Nucleus accumbens (tissue), 56 donors: ENCODE results near the gene DENND4C.
"Not testable (repeated sequence)": the region's sequence is repeated elsewhere in the genome, so short reads cannot be mapped to it uniquely, and the experiment has no call there.

Experiments used
- DNase-seq, 56 donors: peaks; one replicate each; lab custom pipeline; 2025; lab: John Stamatoyannopoulos, UW

Gene DENND4C

DNA sequence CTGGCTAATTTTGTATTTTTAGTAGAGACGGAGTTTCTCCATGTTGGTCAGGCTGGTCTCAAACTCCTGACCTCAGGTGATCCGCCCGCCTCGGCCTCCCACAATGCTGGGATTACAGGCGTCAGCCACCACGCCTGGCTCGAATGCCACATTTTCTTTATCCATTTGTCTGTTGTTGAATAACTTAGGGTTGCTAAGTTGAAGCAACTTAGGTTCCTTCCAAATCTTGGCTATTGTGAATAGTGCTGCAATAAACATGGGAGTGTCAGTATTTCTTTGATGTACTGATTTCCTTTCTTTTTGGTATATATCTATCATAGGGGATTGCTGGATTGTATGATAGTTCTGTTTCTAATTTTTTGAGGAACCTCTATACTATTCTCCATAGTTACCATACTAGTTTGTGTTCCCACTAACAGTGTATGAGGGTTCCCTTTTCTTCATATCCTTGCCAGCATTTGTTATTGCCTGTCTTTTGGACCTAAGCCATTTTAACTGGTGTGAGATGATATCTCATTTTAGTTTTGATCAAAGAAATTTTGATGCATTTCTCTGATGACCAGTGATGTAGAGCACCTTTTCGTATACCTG is 29.3 kb downstream of the DENND4C start:
- DNase-seq = not testable (repeated sequence)

DNA sequence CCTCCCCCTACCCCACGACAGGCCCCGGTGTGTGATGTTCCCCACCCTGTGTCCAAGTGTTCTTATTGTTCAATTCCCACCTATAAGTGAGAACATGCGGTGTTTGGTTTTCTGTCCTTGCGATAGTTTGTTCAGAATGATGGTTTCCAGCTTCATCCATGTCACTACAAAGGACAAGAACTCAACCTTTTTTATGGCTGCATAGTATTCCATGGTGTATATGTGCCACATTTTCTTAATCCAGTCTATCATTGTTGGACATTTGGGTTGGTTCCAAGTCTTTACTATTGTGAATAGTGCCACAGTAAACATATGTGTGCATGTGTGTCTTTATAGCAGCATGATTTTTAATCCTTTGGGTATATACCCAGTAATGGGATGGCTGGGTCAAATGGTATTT is 35.1 kb downstream of the DENND4C start:
- DNase-seq = not testable (repeated sequence)

DNA sequence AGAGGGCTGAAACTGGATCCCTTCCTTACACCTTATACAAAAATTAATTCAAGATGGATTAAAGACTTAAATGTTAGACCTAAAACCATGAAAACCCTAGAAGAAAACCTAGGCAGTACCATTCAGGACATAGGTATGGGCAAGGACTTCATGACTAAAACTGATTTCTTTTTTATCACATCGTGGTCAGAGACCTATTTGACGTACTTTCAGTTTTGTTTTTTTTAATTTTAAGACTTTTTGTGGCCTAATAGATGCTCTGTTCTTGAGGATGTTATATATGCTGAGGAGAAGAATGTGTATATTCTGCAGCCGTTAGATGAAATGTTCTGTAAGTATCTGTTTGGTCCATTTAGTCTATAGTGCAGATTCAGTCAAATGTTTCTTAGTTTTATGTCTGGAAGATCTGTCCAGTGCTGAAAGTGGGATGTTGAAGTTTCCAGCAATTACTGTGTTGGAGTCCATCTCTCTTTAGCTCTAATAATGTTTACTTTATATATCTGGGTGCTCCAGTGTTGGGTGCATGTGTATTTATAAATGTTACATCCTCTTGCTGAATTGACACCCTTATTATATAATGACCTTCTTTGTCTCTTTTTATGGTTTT is 36.4 kb downstream of the DENND4C start:
- not testable (repeated sequence) for DNase-seq

DNA sequence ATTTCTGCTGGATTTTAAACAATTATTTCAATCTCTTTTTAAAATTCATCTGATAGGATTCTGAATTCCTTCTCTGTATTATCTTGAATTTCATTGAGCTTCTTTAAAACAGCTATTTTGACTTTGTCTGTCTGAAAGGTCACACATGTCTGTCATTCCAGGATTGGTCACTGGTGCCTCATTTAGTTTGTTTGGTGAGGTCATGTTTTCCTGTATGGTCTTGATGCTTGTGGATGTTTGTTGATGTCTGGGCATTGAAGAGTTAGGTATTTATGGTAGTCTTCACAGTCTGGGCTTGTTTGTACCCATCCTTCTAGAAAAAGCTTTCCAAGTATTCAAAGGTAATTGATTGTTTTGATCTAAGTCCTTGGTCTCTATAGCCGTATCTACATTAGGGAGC is 39.1 kb downstream of the DENND4C start:
- no peak for DNase-seq

DNA sequence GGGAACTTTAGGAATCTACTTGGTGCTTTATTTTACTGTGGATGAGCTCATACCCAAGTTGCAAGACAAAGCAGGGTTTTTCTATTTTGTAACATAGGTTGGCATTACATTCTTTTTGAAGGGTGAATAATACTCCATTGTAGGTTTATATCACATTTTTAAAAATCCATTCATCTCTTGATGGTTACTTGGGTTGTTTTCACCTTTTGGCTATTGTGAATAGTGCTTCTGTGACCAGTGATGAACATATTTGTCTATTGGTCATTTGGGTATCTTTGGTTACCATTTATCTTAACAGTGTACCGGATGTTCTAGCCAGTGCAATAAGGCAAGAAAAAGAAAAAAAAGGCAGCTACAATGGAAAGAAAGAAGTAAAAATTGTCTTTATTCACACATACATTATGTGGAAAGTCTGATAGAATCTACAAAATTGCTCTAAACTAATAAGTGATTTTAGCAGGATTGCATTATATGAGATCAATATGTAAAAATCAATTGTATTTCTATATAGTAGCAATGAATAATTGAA is 40.0 kb downstream of the DENND4C start:
- no peak for DNase-seq

DNA sequence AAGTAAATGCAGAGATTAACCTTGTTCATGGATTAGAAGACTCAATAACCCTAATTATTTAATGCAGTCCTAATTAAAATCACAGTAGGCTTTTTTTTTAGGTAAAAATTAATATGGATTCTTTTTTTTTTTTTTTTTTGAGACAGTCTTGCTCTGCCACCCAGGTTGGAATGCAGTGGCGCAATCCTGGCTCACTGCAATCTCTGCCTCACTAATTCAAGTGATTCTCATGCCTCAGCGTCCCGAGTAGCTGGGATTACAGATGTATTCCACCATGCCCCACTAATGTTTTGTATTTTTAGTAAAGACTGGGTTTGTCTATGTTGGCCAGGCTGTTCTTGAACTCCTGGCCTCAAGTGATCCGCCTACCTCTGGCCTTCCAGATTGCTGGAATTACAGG is 40.6 kb downstream of the DENND4C start:
- DNase-seq = no peak

DNA sequence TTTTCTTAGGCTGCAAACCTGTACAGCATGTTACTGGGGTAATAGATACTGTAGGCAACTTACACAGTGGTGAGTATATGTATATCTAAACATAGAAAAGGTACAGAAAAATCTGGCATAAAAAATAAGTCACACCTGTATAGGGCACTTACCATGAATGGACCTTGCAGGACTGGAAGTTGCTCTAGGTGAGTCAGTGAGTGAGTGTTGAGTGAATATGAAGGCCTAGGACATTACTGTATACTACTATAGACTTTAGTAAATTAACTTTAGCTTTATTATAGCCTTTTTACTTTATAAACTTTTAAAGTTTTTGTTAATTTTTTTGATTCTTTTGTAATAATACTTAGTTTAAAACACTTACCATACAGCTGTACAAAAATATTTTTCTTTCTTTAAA is 51.3 kb downstream of the DENND4C start:
- DNase-seq = no peak

DNA sequence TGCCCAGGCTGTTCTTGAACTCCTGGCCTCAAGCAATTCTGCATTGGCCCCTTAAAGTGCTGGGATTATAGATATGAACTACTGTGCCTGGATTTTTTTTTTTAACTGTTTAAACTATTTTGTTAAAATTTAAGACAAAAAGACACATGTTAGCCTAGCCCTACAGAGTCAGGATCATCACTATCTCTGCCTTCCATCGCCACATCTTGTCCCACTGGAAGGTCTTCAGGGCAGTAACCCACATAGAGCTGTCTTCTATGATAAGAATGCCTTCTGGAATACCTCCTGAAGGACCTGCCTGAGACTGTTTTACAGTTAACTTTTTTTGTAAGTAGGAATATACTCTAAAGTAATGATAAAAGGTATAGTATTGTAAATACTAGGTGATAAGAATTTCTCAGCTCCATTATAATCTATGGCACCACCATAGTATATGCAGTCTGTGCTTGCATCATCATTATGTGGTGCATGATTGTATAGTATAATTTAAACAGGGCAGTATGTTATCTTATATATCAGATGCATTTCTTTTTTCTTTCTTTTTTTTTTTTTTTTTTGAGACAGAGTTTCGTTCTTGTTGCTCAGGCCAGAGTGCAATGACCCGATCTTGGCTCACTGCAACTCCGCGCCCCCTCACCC is 52.7 kb downstream of the DENND4C start:
- no peak for DNase-seq

DNA sequence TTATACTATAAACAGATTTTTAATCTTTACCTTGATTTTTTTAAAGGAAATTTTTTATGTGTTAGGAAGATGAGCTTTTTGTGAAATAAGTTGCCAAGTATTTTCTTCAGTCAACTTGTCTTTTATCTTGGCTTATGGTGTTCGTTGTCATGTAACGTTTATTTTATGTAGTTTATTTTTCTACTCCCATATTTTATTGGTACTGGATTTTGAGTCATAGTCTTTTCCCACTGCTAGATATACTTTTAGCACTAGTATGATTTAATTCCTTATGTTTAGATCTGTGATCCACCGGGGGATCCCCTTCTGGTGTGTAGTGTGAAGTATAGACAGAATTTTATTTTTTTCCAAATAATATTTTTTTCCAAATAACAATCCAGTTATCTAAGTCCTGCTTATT is 54.2 kb downstream of the DENND4C start:
- no peak for DNase-seq

DNA sequence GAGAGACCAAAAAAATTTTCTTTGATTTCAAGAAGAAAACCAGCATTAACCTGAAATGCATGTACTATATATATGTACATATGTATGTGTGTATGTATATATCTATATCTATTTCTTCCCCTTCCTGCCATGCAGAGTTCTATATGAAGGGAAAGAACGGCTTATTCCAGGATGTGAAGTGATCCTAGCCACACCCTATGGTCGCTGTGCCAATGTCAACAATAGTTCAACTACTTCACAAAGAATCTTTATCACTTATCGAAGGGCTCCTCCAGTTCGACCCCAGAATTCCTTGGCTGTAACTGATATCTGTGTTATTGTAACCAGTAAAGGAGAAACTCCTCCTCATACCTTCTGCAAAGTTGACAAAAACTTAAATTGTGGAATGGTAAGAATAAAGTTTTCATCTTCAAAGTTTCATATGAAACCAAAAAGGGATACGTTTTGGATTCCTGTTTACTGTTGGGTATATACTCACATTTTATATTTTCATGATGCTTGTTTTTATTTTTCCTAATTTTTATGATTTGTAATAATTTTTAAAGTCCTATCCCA is 56.2 kb downstream of the DENND4C start:
- DNase-seq = no peak

DNA sequence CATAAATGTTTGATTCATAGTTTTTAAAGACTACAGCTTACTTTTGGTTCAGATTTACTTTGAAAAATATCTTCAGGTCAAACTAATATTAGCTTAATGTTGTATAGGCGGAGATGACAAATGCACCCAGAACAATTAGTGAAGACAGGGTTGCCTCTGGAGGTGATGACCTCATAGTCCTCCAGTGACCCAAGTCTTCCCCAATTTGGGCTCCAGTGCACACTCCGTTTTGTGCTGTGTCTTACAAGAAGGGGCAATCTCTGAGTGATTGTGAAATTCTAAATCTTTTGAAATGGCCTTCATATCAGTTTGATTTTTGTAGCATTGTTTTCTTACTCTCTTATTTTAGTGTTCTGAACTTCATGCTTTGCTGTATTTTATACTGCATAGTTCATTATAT is 57.6 kb downstream of the DENND4C start:
- no peak for DNase-seq

DNA sequence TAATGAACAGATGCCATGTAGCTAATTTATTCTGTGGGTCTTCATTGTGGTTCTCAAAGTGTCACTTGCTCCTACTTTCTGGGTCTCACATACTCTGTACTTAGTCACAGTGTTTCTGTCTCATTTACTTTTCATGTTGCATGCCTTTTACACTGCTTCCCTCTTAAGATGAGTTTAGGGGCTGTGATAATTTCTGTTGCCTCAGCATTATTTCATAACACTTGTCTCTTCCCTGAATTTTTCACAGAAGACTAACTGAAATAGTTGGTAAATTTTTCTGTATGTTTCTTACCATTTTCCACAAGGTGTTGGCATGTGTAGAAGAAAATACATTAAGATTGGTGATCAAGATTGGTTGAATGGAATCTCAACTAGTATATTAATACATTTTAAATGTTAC is 59.6 kb downstream of the DENND4C start:
- no peak for DNase-seq

DNA sequence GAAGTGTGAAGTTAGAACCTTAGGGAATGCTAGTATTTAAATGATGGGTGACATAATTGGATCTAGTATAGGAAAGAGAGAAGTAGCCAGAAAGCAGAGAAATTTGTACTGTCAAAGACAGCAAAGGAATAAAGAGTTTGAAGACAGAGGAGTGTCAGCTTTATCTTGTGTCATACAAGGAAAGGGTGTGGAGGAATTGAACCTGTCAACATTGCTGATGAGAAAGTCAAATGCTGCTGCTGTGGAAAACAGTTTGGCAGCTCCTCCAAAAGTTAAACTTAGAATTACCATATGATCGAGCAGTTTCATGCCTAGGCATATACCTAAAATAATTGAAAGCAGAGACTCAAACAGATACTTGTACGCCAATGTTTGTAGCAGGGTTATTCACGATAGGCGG is 63.7 kb downstream of the DENND4C start:
- DNase-seq = no peak

DNA sequence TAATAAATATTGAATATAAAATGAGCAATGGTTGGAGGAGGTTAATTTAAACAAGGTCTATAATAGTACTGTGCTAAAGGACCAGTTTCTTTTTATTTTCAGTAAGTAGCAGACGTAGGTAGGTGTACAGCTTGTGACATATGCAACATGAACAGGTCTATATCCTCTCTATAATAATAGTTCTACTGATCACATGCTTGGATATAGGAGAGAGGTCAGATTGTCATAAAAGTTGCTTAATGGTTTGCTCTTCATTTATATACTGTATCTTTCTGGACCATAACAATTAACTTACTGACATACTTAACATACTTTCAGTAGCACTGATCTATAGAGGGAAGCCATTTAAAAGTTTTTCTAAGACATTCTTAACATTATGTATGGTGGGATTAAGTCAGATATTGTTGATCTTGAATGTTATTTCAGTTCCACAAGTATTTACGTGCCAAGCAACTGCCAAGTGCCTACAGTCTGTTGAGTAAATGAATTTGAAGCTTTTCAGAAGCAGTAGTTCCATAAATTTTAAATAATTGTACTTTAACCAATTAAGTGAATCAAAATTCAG is 68.0 kb downstream of the DENND4C start:
- DNase-seq = no peak

DNA sequence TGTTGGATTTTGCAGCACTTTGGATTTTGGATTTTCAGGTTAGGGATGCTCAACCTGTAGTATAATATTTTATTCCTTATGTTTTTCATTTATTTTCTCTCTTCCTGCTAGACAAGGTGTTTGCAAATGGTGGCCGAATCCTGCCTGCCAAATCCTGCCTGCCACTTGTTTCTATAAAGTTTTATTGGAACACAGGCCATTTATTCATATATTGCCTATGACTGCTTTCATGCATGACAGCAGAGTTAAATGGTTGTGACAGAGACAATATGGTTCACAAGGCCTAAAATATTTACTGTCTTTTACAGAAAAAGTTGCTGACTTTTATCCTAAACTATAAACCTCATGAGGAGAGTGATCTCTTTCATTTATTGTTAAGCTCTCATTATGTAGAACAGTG is 72.7 kb downstream of the DENND4C start:
- no peak for DNase-seq

DNA sequence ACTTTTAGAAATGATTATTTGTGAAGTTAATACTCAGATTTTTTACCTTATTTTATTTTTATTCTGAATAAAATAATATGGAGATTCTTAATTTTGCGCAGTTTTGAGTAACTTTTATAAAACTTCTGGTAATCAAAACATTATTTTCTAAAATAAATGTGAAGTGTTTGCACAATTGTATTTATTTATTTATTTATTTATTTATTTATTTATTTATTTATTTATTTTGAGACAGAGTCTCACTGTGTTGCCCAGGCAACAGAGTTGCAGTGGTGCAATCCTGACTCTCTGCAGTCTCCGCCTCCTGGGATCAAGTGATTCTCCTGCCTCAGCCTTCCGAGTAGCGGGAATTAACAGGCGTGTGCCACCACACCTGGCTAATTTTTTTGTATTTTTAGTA is 76.1 kb downstream of the DENND4C start:
- no peak for DNase-seq

DNA sequence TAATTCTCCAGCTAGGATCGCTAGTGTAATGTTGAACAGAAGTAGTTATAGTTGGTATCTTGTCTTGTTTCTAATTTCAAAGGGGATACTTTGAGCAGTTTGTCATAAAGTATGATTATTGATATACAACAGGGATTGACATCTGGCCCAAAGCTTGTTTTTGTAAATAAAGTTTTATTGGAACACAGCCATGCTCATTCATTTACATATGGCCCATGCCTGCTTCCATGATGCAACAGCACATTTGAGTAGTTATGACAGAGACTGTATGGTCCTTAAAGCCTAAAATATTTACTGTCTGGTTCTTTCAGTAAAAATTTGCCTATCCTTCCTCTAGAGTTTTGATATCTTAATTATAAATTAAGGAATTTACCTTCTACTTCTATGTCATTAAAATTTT is 79.8 kb downstream of the DENND4C start:
- no peak for DNase-seq

DNA sequence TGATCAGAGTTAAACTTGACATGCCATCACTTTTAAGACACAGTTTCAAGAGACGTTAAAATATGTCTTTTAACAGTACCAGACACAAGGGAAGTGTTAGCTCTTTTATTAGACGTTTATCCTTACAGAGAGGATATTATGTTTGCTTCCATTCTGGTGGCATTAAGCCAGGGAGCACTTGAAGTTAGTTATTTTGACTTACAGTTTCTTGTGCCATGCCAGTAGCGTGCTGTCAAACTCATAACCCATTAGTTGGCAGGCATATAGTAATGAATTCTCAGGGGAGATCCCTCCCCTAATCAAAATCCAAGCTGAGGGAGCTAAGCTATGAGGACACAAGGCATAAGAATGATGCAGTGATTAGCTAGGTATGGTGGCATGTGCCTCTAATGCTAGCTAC is 83.1 kb downstream of the DENND4C start:
- no peak for DNase-seq

DNA sequence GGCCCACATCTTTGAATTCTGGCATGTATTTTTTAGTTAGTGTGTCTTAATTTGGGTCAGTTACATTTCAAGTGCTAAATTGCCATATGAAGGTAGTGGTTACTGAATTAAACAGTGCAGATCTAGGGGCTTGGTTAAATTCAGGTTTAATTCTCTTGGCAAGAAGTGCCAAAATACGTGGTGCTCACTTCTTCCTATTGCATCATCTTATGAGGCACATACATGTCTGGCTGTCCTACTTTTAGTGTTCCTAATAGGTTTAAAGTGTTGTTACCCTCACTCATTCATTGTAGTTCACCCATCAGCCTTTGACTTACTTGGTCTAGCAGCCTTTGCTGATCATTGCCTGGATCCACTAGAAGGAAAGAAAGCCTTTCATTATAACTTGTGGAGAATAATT is 90.0 kb downstream of the DENND4C start:
- no peak for DNase-seq

DNA sequence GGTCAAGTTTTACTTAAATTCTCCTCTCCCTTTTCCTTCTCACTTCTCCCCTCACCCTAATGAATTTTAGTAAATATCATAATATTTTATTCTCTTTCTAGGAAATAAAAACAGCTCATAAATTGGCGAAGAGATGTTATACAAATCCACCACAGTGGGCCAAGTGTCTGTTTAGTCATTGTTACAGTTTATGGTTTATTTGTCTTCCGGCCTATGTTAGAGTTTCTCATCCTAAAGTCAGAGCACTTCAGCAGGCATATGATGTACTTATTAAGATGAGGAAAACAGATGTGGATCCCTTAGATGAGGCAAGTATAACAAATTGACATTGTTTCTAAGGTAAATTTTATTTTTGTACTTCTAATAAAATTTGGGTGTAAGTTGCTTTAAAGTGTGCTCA is 101.4 kb downstream of the DENND4C start:
- no peak for DNase-seq

DNA sequence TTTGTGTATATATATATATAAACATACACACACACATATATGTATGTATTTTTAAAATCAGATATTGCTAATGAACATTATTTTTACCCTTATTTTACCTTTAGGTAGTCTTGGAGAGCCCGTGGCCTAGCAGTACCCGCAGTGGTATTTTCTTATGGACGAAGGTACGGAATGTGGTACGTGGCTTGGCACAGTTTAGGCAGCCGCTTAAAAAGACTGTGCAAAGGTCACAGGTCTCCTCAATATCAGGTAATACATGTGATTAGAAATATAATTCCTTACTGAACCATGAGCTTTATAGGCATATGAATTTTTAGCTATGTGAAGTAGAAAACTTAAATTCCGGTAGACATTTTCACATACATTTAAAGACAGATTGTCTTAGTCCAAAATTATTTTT is 105.7 kb downstream of the DENND4C start:
- no peak for DNase-seq

DNA sequence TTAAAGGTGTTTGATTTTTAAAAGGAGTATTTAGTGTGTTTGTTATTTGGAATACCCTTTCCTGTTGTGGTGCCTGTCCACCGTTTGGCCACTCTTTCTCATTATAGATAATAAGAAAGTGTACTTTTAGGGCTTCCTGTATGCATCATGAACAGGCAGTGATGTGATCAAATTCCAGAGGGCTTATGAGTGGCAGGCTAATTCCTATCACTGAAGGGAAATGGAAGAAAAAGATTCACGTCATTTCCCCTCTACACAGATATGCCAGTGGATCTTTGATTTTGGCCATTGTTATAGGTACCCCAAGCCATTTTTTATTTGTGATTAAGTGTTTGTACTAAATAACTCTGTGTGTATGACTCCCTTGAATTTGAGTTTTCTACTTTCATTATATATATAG is 112.5 kb downstream of the DENND4C start:
- no peak for DNase-seq
